GM12873 (cell line): ENCODE data around the gene AOAH.

Source experiments
- CTCF ChIP-seq: IDR thresholded peaks from 2 replicates; pipeline ENCODE4 v1.5.1; 2012; ENCODE audit warnings: low read depth, mild to moderate bottlenecking, moderate library complexity, low read length, control low read depth; ENCODE audit not compliant: insufficient read depth; ENCODE audit errors: missing control alignments

AOAH gene

GRCh38 chr7:36726311-36726710 lies 2.0 kb upstream of the AOAH start:
- no peak for TF ChIP-seq CTCF

DNA sequence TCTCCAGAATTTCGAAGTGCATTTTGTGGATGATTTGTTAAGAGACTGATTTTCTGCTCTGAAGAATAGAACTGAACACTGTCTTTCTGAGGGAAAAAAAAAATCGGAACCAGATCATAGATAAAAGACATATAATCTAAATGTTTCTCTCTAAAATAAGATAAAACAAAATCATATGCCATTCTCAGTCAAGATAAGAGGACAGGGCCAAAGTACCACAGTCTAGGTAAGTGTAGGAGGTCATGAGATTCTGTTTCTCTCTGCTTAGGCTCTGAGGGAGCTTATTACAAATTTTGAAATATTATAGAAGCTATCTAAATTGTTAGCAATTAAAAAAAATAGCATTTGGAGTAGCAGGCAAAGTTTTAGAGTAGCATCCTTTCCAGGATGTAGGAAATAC lies 702 bp upstream of the AOAH start:
- TF ChIP-seq CTCF, result no peak

GRCh38 chr7:36723291-36723690 lies 1.0 kb downstream of the AOAH start:
- no peak for TF ChIP-seq CTCF

DNA sequence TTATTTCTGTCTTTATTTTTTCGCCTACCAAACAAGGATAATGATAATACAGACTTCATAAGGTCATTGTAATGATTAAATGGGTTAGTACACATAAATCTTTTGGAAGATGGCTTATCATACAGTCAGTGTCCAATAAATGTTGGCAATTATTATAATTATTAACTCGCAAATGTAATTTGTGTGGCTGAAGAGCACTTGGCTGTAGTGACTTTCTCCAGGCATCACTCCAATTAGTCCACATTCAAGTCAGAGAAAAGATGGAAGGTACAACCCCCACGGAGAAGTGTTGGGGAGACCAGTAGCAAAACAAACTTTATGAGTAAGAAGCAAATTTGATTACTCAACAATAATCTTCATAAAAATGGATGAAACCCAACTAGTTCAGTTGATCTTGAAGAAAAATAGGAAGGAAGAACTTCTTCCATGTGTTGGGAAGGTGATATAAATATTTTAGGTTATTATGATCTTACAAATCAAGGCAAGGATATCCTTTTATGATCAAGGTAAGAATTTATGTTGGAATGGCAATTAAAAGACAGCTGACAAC lies 5.1 kb downstream of the AOAH start:
- no peak for TF ChIP-seq CTCF

- no peak for TF ChIP-seq CTCF
Measured at GRCh38 chr7:36717586-36717985, 6.7 kb downstream of the AOAH start.

GRCh38 chr7:36712015-36712414 lies 12.3 kb downstream of the AOAH start:
- TF ChIP-seq CTCF, result no peak

GRCh38 chr7:36711256-36711655 lies 13.0 kb downstream of the AOAH start:
- TF ChIP-seq CTCF, result no peak
